Cortex of kidney (tissue), 1 donor: ENCODE data around the gene BEND6.
"Not testable (repeated sequence)": the region's sequence is repeated elsewhere in the genome, so short reads cannot be mapped to it uniquely, and the experiment has no call there.

Experiments
- DNase-seq: peaks from one replicate; lab custom pipeline; 2025; lab: John Stamatoyannopoulos, UW

BEND6 gene

DNA sequence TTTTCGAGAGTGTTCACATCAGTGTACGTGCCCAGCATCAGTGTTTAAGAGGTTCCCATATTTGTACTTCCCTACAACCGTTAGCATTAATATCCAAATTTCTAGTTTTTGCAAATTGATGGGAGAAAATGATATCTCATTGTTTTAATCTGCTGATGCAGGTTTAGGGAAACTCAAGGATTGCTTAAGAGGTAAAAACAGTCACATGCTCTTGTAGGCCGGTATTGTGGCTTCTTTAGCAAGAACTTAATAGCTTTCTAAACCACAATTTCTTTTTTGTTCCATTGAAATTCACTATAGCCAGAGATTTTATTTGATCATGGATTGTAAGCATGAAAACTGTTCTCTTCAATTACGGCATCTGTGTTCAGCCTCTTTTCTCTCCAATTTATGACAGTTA is 29.5 kb downstream of the BEND6 start:
- no peak for DNase-seq

- no peak for DNase-seq
Observed at GRCh38 chr6:56984884-56985283, 30.0 kb downstream of the BEND6 start.

DNA sequence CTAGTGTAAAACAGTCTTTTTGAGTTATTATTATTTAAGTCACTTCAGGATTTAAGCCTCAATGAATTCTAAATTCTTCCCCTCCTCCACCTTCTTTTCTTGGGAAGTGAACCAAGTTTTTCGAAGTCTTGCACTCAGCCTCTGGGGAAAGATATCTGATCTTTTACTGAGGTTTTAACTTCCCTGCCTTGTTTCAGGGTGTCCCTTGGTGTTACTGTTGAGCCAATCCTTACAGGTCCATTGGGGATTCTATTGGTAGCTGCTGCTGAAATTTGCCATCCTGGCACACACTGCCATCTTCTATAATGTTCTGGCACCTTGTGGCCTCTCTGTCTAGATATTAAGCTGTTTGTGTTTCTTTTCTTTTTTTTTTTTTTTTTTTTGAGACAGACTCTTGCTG is 31.7 kb downstream of the BEND6 start:
- DNase-seq = no peak

GRCh38 chr6:56988145-56988544 is 33.2 kb downstream of the BEND6 start:
- no peak for DNase-seq

GRCh38 chr6:56992036-56992435 is 37.1 kb downstream of the BEND6 start:
- DNase-seq = no peak

DNA sequence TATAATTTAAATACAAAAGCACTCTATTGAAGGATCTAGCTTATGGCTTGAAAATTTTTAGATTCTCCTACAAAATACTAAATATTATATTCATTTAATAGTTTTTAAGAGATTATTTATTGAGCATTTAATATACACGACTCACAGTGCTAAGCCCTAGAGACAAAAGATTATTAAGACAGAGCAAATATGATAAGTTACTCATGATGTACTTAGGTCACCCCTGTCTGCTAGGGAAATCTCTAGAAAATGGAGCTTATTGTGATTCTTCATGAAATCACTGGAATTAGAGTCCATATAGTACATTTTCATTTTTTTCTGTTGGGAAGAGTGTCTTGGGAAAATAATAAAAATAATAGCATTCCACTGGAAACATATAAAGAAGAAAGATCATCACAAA is 37.8 kb downstream of the BEND6 start:
- DNase-seq = no peak

DNA sequence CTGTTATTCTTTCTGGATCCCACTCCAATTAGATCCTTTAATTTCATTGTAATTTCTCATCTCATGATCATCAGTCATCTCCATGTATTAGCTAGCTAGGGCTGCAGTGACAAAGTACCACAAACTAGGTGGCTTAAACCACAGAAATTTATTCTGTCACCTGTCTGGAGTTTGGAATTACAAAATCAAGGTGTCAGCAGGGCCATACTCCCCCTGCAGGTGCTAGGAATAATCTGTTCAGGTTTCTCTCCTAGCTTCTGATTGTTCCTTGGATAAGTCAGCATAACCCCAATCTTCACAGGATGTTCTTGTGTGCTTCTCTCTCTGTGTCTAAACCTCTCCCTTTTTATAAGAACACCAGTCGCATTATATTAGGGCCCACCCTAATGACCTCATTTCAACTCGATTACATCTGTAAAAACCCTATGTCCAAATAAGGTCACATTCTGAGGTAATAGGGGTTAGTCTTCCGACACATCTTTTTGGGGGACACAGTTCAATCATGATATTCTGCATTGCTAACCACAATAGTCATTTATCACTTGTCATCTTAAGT is 40.5 kb downstream of the BEND6 start:
- no peak for DNase-seq

DNA sequence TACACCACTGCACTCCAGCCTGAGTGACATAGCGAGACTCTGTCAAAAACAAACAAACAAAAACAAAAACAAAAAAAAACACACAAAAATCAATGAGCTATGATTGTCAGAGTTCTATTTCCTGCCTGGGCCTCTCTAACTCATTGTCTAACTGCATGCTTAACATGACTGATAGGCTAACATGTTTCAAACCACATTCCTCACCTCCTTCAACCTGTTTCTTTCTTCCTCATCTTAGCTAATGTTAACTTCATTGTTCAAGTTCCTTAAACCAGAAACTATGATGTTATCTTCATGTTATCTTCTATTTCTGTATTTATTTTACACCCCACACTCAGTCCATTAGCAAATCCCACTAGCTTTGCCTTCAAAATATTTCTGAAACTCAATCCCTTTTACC is 41.5 kb downstream of the BEND6 start:
- no peak for DNase-seq

DNA sequence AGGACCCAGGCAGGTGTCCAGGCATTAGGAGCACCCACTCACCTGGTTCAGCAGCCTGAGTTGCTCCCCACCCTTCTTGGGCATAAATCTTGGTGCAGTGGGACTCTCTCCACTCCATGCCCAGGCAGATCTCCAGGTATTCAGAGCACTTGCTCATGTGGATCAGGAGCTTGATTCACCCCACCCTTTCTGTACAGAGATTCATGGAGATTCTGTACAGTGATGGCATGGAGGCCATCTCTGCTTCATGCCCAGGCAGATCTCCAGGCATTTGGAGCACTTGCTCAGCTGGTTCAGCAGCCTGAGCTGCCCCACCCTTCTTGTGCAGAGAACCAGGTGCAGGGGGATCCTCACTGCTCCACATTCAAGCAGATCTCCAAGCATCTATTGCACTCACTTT is 44.1 kb downstream of the BEND6 start:
- DNase-seq = no peak

- not testable (repeated sequence) for DNase-seq
Observed at GRCh38 chr6:56999748-57000147, 44.8 kb downstream of the BEND6 start.

- no peak for DNase-seq
Observed at GRCh38 chr6:57002197-57002596, 47.3 kb downstream of the BEND6 start.

DNA sequence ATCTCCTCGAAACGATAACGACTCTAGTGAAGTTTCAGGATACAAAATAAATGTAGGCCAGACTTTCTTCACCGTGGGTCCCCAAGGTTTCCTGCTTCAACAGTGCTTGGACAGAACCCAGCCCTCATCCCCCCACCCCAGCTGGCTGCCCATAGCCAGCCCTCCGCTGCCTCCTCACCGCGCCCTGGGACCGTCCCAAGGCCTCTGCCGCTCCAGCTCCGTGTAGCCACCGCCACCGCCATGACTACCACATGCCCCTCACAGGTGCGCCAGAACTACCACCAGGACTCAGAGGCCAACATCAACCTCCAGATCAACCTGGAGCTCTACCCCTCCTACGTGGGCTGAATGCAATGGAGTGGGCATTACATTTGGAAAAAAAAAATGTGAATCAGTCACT is 49.4 kb downstream of the BEND6 start:
- DNase-seq = no peak

DNA sequence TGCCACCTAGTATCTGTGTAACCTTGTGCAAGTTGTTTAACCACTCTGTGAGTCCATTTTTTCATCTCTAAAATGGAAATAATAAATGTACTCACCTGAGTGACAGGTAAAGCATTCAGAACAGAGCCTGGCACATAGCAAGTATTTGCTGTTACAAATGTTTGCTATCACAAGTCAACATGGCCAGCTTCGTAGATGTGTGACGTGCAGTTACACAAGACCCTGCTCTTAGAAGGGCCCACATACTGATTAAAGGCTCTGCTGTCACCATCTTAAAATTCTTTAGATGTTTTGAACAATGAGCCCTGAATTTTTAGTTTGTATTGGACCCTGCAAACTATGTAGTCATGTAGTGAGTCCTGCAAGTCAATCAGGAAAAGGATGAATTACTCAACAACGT is 51.2 kb downstream of the BEND6 start:
- no peak for DNase-seq

GRCh38 chr6:57008069-57008468 is 53.2 kb downstream of the BEND6 start:
- not testable (repeated sequence) for DNase-seq

DNA sequence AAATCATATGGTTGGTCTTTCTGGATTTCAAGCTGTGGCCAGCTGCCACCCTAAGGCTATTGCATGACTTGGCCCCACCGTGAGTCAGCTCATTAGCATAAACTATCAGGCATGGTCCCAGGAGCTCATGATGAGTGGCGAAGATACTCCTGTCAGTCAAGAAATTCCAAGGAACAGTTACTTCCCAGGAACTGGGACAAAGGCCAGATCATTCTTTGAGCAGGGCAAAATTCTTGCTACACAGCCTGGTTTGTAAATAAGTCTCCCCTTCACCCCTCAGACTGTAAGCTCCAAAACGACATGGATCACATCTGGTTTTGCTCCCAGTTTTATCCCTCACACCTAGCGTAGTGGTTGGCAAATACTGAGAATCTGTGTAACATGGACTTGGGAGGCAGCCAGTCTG is 58.6 kb downstream of the BEND6 start:
- no peak for DNase-seq

DNA sequence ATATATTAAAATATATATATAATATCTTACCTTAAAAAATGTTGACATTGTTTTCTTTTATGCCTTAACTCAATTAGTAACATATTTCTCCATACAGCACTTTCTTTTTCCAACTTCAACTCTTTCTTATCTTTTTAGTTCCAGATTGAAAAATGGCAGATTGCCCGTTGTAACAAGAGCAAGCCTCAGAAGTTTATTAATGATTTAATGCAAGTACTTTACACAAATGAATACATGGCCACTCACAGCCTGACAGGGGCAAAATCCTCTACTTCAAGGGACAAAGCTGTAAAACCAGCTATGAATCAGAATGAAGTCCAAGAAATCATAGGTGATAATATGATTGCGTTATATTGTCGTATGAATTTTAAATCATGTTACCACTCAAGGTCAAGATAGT is 62.2 kb downstream of the BEND6 start:
- no peak for DNase-seq

DNA sequence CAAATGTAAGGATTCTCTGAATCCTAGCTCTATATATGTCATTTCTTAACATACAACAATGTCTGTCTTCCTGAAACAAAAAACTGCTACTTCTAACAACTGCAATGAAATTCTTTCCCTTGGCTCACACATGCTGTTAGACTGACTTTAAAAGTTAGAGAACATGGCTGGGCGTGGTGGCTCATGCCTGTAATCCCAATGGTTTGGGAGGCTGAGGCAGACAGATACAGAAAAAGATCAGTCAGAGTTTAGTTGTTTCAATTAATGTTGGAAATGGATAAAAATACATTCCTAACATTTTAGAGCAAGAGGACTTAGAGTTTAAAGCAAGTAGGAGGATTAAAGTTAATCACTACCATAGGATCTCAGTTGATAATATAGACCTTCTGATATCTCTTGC is 62.9 kb downstream of the BEND6 start:
- no peak for DNase-seq

DNA sequence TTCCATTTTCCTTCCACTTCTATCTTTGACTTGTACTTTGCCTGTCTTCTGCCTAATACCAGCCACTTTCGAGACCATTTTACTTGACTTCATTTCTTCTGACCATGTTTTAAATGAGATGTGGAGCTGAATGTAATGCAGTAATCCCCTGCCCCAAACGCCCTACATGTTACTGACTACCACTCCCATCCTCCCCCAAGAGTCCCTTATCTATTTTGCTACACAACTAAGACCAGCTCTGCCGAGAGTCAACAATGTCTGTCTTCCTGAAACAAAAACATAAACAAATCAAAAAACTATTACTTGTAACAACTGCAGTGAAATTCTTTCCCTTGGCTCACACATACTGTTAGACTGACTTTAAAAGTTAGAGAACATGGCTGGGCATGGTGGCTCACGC is 64.5 kb downstream of the BEND6 start:
- no peak for DNase-seq

DNA sequence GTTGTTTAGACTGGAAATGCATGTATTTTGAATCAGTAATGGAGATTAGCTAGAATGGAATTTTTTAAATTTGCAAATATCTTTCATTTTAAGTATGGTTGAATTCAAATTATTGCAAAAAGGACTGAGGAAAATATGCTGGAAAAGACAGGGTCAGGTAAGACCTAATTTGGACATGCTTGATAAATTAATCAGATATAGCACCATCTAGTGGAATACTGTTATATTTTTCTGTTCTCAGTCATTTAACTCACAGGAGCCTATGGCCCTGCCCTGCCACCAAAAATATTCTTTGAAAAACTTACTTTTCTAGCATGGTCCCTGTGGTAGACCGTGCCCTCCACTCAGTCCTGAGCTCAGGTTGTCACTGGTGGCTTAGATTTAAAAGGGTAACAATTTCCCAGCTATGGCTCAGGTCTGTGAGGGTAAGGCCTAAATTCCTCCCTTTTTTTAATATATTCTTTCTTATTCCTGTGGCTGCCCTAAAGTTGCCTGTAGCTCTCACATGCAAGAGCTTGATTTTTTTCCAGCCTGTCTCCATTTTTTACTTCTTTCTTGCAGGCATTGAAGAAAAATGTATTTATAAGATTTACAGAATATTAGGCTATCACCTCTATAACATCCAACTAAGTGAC is 66.3 kb downstream of the BEND6 start:
- no peak for DNase-seq

DNA sequence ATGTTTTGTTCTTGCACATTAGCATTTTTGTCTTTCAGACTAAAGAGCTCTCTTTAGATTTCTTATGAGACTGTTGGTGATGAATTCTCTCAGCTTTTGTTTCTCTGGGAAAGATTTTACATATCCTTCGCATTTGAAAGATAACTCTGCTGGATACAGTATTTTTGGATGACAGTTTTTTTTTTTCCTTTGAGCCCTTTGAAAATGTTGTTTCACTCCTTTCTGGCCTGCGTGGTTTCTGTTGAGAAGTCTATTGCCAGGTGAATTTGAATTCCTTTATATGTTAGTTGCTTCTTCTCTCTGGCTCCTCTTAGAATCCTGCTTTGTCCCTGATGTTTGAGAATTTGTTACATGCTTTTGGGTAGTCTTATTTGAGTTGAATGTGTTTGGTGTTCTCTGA is 69.4 kb downstream of the BEND6 start:
- DNase-seq = no peak

- DNase-seq = no peak
Observed at GRCh38 chr6:57024775-57025174, 69.9 kb downstream of the BEND6 start.

DNA sequence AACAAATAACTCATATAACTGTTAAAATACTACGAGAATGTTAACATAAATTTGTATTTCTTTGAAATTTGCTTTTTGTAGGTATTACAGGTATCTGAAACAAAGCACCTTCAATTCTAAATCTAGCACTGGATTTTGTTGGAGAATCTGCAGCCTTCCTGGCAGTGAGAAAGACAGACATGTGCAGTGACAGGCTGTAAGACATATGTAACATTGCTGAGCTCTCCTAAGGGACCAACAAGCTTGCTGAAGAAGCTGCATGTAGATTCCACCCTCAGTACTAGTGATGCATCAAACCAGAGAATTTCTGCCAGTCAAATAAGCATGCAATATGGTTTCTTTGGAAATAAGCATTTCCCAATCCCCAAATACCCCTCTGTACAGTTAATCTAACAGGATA is 71.1 kb downstream of the BEND6 start:
- DNase-seq = no peak

DNA sequence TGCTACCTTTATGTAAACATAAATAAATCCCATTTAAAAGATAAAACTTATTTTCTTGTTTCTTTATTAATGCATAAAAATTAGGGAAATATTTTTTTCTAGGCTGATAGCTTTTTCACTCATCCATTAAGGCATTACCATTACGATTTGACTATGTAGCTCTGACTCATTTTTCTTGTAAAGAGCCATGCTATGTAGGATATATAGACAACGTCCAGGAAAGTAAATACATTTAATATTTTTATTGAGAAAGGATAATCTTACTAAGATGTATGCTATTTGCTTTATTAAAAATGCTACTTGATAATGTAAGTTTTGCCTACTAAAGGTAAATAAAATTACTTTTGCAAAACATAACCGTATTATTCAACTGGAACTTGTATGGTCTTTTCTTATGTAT is 72.4 kb downstream of the BEND6 start:
- DNase-seq = no peak

- DNase-seq = no peak
Observed at GRCh38 chr6:57029213-57029612, 74.3 kb downstream of the BEND6 start.
